ENCODE results near the gene EDN2.
A peak's percentile ranks its signal among the peaks of the same experiment; 100 is the strongest.

DNA sequence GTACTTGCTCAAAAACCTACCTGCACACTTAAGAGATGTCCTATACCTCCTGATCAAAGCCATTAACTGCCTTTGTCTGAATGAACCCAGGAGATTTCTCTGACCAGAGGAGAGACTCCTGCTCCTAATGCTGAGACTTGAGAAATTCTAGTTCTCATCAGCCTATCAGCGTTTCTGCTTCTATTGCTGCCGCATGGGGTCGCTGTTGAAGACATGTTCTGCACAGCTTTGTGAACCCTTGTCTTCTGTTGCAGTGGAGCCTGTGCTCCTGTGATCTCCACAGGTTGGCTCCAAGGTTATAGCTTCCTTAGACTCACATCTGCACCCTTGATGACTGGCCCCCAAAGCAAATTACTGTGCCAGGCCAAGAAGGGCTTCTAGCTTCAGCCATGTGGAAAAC lies 40.2 kb downstream of the EDN2 start:
- TF ChIP-seq, protein P1, sequence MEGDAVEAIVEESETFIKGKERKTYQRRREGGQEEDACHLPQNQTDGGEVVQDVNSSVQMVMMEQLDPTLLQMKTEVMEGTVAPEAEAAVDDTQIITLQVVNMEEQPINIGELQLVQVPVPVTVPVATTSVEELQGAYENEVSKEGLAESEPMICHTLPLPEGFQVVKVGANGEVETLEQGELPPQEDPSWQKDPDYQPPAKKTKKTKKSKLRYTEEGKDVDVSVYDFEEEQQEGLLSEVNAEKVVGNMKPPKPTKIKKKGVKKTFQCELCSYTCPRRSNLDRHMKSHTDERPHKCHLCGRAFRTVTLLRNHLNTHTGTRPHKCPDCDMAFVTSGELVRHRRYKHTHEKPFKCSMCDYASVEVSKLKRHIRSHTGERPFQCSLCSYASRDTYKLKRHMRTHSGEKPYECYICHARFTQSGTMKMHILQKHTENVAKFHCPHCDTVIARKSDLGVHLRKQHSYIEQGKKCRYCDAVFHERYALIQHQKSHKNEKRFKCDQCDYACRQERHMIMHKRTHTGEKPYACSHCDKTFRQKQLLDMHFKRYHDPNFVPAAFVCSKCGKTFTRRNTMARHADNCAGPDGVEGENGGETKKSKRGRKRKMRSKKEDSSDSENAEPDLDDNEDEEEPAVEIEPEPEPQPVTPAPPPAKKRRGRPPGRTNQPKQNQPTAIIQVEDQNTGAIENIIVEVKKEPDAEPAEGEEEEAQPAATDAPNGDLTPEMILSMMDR (conservative IDR thresholded peaks at IDR 0.05; ENCODE audit: low read length), result peak; percentile 47
- no peak for TF ChIP-seq EZH2phosphoT487 (IDR thresholded peaks at IDR 0.05; ENCODE audit: borderline replicate concordance)
